ENCODE data around the gene LPCAT3.

Gene LPCAT3

DNA sequence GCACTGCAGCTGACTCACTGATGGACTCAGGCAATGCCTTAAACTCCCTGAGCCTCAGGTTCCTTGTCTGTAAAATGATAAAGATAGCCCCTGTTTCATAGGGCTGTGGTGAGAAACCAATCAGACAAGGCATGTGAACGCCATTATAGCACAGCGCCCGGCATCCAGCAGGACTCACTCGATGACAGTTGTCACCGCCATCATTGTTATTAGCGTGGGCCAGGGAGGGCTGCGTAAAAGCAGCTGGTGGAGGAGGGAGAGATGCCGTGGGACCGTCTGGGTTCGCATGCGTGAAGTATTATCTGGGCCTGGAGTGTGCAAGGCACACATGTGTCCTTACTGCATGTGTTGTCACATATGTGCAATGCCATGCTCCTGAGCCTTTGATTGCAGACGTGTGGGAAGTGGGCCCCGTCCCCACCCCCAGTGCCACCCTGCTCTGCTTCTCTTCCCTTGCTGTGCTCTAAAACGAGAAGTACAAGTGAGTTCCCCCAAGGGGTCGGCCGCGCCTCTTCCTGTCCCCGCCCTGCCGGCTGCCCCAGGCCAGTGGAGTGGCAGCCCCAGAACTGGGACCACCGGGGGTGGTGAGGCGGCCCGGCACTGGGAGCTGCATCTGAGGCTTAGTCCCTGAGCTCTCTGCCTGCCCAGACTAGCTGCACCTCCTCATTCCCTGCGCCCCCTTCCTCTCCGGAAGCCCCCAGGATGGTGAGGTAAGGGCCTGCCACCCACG lies 67.3 kb downstream of the LPCAT3 start, which contains the start of gene PTPN6:
Gene PTPN6 (plus strand): TSS at position 546 of the 730 bp plus-strand sequence. CDS start 157 bp downstream, at position 703.
- DNase-seq: no peak

DNA sequence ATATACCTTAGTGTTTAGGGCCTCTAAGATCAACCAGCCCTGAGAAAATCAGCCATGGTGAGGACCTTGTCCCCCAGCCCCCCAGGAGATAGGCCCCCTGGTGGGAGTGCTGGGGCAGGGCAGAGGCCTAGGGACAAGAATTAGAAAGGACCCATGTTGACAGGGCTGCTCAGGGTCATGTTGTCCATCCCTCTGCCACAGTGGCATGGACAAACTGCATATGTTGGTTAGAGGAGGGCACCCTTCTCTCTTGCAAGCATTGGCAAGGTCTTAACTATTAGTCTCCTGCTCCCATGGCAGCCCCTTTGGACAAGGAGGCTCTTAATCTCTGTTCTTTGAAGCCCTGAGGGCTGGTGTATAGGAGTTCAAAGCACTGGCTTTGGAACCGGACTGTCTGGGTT lies 67.9 kb downstream of the LPCAT3 start:
- no peak for DNase-seq

DNA sequence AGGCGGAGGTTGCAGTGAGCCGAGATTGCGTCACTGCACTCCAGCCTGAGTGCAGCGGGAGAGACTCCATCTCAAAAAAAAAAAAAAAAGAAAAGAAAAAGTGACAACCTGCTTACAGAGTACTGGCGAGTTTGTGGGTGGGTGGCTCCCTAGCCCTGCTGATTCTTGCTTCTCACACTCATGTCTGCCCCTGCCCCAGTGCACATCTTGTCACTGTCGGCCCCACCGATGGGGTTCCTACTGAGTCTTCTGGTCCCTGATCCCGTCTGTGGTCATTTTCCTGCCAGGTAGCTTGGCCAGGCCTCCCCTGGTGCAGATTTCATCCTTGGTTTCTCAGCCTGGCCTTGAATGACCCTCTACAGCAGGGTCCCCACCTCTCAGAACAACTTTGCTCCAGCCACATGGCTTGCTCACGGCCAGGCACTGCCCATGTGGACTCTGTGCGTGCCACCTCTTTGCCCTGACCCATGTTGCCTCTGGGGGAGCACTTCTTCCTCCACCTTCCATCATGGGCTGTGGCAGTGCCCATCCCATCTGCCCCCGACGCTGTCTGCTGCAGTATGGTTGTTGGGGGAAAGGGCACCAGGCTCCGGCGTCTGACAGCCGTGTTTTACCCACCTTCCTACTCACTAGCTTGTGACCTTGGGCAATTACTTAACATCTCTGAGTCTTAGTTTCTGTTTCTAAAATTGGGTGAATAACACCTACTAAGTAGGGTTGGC lies 69.2 kb downstream of the LPCAT3 start:
- DNase-seq: no peak

DNA sequence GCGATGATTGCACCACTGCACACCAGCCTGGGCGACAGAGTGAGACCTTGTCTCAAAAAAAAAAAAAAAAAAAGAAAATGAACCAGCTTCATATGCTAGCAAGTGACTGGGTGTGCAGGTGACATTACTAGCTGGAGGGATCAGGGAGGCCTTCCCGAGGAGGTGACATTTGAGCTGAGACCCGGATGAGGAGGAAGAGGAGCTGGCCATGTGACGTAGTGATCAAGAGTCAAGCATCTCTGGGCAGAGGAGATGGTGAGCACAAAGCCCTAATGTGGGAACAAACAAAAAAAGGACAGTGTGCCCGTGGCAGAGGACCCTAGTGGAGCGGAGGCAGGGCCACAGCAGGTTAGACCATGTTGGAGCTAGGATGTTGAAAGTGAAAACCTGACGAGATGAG lies 70.7 kb downstream of the LPCAT3 start:
- no peak for DNase-seq

DNA sequence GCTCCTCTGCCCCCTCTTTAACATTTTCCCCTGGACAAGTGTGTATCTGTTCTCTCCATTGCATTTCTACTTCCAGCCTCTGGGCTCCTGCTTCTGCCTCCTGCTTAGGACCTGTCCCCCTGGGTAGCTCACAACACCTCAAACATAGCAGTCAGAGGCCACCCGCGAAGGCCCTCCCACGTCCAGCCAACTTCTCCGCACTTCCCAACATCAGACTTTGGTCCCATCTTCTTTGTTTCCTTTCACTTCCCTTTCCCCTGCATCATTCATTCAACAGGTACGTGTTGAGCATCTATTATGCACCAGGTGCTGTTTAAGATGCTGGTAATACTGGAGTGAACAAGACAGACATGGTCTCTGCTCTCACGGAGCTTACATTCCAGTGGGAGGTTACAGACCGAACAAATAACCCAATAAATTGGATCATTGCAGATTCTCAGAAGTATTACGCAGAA lies 71.3 kb downstream of the LPCAT3 start:
- no peak for DNase-seq

DNA sequence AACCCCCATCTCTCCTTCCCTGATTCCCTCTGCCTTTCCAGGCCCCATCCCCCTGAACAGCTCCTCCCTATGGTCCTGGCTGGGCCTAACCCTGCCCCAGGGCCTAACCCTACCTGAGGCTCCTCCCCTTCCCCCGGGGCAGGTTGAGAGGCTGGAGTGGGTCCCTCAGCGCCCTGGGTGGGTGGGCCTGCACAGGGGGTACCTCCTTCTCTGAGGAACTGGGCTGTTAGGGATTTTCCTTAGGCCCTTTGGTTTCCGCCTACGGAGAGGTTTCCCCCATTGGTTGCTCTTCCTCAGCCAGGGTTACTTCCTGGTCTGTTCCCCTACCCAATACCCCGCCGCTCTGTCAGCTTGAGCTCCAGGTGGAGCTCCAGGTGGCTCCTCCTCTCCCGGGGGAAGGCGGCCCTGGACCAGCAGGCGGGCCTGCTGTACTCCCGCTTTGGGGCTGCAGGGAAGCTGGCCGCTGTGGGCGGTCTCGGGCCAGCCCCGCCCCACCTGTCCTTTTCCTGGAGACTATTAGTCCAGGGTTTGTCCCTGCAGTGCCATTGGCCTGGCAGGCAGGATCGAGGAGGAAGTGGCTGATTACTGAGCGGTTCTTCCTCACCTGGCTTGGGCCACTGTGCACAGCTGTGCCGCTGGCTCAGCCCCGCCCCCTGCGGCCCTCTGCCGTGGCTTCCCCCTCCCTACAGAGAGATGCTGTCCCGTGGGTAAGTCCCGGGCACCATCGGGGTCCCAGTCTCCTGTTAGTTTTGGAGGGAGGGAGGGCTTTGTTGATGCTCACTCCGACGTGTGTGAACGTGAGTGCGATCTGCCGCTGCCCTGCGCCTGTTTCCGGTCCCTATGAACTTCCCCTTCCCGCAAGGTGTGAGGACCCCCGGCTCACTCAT lies 72.0 kb downstream of the LPCAT3 start:
- DNase-seq: no peak

DNA sequence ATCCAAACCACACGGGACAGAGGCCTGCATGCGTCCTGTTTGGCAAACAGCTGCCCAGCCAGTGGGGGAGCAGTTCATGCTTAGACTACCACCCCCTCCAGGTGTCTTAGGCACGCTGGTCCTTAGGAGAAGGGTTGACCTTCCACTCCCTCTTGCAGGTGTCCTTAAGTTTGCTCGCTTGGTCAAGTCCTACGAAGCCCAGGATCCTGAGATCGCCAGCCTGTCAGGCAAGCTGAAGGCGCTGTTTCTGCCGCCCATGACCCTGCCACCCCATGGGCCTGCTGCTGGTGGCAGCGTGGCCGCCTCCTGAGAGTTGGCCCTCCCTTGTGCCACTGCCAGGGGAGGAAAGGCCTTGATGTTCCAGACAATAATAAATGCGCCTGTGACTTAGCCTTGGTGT lies 72.7 kb downstream of the LPCAT3 start:
- DNase-seq: no peak

DNA sequence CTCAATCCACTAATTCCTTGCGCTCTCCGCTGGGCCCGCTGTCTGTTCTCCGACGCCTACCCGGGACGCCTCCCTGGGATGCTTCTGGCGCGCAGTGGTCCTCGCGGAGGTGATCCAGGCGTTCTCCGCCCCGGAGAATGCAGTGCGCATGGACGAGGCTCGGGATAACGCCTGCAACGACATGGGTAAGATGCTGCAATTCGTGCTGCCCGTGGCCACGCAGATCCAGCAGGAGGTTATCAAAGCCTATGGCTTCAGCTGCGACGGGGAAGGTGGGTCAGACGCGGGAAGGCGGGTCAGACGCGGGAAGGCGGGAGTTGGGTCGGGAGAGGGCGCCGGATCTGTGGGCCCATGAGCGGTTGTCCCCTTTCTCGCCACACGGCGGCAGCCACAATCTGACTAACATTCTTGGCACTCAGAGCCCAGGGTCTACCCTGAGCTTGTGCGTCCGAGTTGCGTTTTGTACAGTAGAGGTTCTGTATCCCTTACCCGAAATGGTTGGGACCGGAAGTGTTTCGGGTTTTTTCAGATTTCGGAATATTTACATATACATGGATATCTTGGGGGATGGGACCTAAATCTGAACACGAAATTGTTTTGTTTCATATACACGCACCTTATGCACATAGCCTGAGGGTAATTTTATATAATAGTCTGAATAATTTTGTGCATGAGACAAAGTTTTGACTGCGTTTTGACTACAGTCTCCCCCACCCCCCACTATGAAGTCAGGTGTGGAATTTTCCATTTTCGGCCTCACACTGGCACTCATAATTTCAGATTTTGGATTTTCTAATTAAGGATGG lies 73.7 kb downstream of the LPCAT3 start:
- peak; percentile 95 for DNase-seq

DNA sequence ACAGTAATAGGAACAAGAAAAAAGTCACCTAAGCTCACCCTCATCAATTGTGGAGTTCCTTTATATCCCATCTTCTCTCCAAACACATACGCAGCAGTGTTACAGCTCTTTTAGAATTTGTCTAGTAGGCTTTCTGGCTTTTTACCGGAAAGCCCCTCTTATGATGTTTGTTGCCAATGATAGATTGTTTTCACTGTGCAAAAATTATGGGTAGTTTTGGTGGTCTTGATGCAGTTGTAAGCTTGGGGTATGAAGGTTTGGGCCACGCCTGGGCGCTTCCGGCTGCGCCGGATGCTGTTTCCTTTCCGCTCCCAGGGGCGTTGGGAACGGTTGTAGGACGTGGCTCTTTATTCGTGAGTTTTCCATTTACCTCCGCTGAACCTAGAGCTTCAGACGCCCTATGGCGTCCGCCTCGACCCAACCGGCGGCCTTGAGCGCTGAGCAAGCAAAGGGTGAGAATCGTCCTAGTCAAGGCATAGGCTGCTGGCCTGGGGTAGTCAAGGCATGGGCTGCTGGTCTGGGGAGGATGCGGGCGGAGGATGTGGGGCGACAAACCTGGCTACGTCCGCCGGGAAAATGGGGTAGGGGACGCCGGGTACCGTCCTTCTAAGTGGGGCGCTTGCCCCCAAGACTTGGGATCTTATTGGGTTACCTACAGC lies 74.4 kb downstream of the LPCAT3 start, which contains the start of the genes C12orf57 and RNU7-1:
Gene C12orf57 (plus strand): TSS at position 301 of the 659 bp plus-strand sequence. CDS start 100 bp downstream, at position 401.
Gene RNU7-1 (plus strand): TSS at position 95 of the 659 bp plus-strand sequence.
- DNase-seq: peak; percentile 99

DNA sequence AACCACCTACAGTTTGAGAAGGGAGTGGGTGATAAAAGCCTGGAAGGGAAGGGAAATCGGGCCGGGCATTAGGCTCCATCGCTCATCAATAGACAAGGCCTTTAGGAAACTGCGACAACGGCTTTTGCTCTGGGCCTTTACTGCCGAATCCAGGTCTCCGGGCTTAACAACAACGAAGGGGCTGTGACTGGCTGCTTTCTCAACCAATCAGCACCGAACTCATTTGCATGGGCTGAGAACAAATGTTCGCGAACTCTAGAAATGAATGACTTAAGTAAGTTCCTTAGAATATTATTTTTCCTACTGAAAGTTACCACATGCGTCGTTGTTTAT lies 74.9 kb downstream of the LPCAT3 start:
- DNase-seq: peak; percentile 95

DNA sequence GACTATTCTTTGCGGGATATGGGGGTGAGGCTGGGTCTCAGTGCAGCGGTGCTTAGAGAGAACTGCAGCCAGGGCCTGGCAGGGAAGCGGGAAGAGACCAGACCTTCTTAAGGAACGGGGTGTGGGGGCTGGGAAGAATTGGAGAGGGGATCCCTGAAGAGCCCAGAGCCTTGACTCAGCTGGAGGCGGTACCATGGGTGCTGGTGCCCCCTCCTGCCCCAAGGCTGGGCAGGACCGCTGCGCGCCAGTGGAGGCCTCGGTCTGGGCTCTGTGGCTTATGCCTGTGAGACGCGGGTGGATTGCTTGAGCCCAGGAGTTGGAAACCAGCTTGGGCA lies 76.0 kb downstream of the LPCAT3 start:
- DNase-seq: no peak

DNA sequence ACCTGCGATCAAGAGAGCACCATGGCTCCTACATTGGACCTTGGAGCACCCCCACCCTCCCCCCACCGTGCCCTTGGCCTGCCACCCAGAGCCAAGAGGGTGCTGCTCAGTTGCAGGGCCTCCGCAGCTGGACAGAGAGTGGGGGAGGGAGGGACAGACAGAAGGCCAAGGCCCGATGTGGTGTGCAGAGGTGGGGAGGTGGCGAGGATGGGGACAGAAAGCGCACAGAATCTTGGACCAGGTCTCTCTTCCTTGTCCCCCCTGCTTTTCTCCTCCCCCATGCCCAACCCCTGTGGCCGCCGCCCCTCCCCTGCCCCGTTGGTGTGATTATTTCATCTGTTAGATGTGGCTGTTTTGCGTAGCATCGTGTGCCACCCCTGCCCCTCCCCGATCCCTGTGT lies 76.5 kb downstream of the LPCAT3 start:
- DNase-seq: no peak

DNA sequence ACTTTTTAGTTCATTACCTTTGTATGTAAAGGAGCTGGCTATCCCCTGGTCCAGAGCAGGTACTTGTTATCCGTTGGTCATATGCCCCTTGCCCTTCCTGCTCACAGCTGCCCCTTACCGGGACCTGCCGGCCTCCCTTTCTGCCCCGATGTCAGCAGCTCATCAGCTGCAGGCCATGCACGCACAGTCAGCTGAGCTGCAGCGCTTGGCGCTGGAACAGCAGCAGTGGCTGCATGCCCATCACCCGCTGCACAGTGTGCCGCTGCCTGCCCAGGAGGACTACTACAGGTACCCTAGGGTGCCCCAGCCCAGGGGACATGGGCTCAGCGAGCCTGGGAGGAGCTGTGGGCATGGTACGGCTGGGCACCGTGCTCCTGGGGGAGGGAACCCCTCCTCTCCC lies 77.0 kb downstream of the LPCAT3 start:
- no peak for DNase-seq

DNA sequence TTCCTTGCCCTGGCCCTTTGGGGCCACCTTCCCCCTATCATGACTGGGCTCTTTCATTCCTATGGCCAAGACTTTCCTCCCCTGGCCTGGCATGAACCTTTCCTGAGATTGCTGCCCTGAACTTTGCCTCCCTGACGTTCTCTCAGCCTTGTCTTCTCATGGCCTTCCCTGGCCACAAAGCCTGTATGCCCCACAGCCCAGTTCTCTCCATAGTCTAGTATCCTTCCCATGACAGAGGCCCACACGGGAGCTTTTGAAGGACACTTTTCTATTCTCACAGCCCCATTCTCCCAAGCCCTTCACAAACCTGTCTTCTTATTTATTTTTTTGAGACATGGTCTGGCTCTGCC lies 79.1 kb downstream of the LPCAT3 start:
- no peak for DNase-seq

DNA sequence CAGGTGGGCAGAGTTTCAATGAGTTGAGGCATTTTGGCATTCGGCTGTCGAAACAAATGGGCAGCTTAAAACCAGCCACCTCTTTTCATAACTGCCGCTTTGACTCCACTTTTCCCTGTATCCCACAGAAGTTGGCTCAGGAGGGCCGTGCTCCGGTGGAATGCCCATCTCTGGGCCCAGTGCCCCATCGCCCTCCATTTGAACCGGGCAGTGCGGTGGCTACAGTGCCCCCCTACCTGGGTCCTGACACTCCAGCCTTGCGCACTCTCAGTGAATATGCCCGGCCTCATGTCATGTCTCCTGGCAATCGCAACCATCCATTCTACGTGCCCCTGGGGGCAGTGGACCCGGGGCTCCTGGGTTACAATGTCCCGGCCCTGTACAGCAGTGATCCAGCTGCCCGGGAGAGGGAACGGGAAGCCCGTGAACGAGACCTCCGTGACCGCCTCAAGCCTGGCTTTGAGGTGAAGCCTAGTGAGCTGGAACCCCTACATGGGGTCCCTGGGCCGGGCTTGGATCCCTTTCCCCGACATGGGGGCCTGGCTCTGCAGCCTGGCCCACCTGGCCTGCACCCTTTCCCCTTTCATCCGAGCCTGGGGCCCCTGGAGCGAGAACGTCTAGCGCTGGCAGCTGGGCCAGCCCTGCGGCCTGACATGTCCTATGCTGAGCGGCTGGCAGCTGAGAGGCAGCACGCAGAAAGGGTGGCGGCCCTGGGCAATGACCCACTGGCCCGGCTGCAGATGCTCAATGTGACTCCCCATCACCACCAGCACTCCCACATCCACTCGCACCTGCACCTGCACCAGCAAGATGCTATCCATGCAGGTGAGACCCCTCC lies 79.7 kb downstream of the LPCAT3 start:
- DNase-seq: no peak

DNA sequence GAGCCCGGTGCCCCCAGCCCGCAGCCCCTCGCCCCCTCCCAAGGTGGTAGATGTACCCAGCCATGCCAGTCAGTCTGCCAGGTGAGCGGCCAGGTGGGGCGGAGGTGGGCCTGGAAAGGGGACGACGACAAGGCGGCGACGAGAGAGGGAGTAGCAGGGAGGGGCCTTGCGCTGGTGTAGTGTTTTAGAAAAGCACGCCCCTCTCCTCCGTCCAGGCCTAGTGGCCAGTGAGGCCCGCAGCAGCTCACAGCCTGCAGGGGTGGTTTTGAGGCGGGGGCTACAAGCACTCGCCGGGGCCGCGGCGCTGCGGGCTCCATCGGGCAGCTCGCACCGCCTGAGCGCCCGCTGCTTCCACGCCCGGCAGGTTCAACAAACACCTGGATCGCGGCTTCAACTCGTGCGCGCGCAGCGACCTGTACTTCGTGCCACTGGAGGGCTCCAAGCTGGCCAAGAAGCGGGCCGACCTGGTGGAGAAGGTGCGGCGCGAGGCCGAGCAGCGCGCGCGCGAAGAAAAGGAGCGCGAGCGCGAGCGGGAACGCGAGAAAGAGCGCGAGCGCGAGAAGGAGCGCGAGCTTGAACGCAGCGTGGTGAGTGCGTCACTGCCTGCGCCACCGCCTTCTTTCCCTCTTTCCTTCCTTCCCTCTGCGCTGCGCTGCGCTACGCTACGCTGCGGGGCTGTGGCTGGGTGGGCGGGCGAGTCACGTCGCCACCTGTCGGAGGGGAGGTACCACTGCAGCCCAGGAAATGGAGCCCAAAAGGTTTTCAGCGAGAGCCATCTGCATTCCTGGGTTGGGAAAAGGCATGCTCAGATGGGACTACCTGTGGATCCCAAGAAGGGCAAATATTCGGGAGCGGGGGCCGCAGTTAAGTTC lies 80.6 kb downstream of the LPCAT3 start:
- peak; percentile 99 for DNase-seq

DNA sequence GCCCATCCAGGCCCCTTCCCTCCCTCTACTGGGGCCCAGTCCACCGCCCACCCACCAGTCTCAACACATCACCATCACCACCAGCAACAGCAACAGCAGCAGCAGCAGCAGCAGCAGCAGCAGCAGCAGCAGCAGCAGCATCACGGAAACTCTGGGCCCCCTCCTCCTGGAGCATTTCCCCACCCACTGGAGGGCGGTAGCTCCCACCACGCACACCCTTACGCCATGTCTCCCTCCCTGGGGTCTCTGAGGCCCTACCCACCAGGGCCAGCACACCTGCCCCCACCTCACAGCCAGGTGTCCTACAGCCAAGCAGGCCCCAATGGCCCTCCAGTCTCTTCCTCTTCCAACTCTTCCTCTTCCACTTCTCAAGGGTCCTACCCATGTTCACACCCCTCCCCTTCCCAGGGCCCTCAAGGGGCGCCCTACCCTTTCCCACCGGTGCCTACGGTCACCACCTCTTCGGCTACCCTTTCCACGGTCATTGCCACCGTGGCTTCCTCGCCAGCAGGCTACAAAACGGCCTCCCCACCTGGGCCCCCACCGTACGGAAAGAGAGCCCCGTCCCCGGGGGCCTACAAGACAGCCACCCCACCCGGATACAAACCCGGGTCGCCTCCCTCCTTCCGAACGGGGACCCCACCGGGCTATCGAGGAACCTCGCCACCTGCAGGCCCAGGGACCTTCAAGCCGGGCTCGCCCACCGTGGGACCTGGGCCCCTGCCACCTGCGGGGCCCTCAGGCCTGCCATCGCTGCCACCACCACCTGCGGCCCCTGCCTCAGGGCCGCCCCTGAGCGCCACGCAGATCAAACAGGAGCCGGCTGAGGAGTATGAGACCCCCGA lies 81.4 kb downstream of the LPCAT3 start:
- DNase-seq: peak; percentile 73

DNA sequence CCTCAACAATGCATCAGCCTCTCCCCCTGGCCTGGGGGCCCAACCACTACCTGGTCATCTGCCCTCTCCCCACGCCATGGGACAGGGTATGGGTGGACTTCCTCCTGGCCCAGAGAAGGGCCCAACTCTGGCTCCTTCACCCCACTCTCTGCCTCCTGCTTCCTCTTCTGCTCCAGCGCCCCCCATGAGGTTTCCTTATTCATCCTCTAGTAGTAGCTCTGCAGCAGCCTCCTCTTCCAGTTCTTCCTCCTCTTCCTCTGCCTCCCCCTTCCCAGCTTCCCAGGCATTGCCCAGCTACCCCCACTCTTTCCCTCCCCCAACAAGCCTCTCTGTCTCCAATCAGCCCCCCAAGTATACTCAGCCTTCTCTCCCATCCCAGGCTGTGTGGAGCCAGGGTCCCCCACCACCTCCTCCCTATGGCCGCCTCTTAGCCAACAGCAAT lies 82.1 kb downstream of the LPCAT3 start:
- DNase-seq: no peak
